ENCODE data around the gene DAGLB.

DAGLB gene

GRCh38 chr7:6480323-6480660 lies 32.5 kb upstream of the DAGLB start:
- H3K4me3 ChIP-seq (ENCODE audit: low read length) = no peak overlapping the region
- H3K9me2 ChIP-seq (replicated peaks; ENCODE audit: insufficient read depth, low read length) = no peaks in the 10 kb centered on the region
- TF ChIP-seq EZH2 (optimal IDR thresholded peaks at IDR 0.05; ENCODE audit: low read depth, low read length) (no peak), CTCF (IDR thresholded peaks at IDR 0.05; ENCODE audit: low read length) (no peak), EZH2phosphoT487 (IDR thresholded peaks at IDR 0.05; ENCODE audit: low read length) (no peak)
- DNase-seq = no peak
- H3K79me2 ChIP-seq (ENCODE audit: low read length) = peaks cover 86% of the 10 kb centered on the region
- H3K9me3 ChIP-seq (replicated peaks; ENCODE audit: insufficient read depth, low read length) = no peaks in the 10 kb centered on the region
- H2AFZ ChIP-seq (ENCODE audit: low read length) = no peak overlapping the region
- no peak overlapping the region for H3K9ac ChIP-seq (ENCODE audit: low read length)
- H3F3A ChIP-seq (ENCODE audit: insufficient read depth, low read length) = no peaks in the 10 kb centered on the region
- no peaks in the 10 kb centered on the region for H3K27me3 ChIP-seq (replicated peaks; ENCODE audit: insufficient read depth, low read length)
- peaks cover 36% of the 10 kb centered on the region for H4K20me1 ChIP-seq (ENCODE audit: insufficient read depth, low read length)
- H3K36me3 ChIP-seq (replicated peaks; ENCODE audit: insufficient read depth, low read length) = no peaks in the 10 kb centered on the region; the same call in 1 of the 2 replicates
- H3K27ac ChIP-seq (ENCODE audit: low read length) = no peak overlapping the region
- no peak overlapping the region for H3K4me2 ChIP-seq (ENCODE audit: low read depth, low read length)
- H3K4me1 ChIP-seq (ENCODE audit: low read length) = peaks cover 11% of the 10 kb centered on the region

GRCh38 chr7:6479067-6479466 lies 31.3 kb upstream of the DAGLB start:
- Histone ChIP-seq H3K4me1 (ENCODE audit: low read length) (peaks cover 11% of the 10 kb centered on the region), H3K27ac (ENCODE audit: low read length) (no peak overlapping the region), H3K9me3 (replicated peaks; ENCODE audit: insufficient read depth, low read length) (no peaks in the 10 kb centered on the region), H3F3A (ENCODE audit: insufficient read depth, low read length) (no peaks in the 10 kb centered on the region), H2AFZ (ENCODE audit: low read length) (no peak overlapping the region), H3K27me3 (replicated peaks; ENCODE audit: insufficient read depth, low read length) (no peaks in the 10 kb centered on the region), H4K20me1 (ENCODE audit: insufficient read depth, low read length) (peaks cover 40% of the 10 kb centered on the region), H3K9ac (ENCODE audit: low read length) (no peak overlapping the region), H3K9me2 (replicated peaks; ENCODE audit: insufficient read depth, low read length) (no peaks in the 10 kb centered on the region), H3K4me2 (ENCODE audit: low read depth, low read length) (no peak overlapping the region), H3K79me2 (ENCODE audit: low read length) (peaks cover 98% of the 10 kb centered on the region), H3K36me3 (replicated peaks; ENCODE audit: insufficient read depth, low read length) (peaks cover 3% of the 10 kb centered on the region; the same call in 1 of the 2 replicates), H3K4me3 (ENCODE audit: low read length) (no peak overlapping the region)
- TF ChIP-seq EZH2phosphoT487 (IDR thresholded peaks at IDR 0.05; ENCODE audit: low read length) (no peak), EZH2 (optimal IDR thresholded peaks at IDR 0.05; ENCODE audit: low read depth, low read length) (no peak), CTCF (IDR thresholded peaks at IDR 0.05; ENCODE audit: low read length) (no peak)
- DNase-seq = no peak

- no peaks in the 10 kb centered on the region for H3F3A ChIP-seq (ENCODE audit: insufficient read depth, low read length)
- H3K79me2 ChIP-seq (ENCODE audit: low read length) = peaks cover 100% of the 10 kb centered on the region
- H3K4me3 ChIP-seq (ENCODE audit: low read length) = no peak overlapping the region
- H2AFZ ChIP-seq (ENCODE audit: low read length) = no peak overlapping the region
- no peaks in the 10 kb centered on the region for H3K9me2 ChIP-seq (replicated peaks; ENCODE audit: insufficient read depth, low read length)
- H3K9ac ChIP-seq (ENCODE audit: low read length) = no peak overlapping the region
- H3K36me3 ChIP-seq (replicated peaks; ENCODE audit: insufficient read depth, low read length) = peaks cover 5% of the 10 kb centered on the region; the same call in 1 of the 2 replicates
- H3K4me2 ChIP-seq (ENCODE audit: low read depth, low read length) = no peak overlapping the region
- peaks cover 43% of the 10 kb centered on the region for H4K20me1 ChIP-seq (ENCODE audit: insufficient read depth, low read length)
- peaks cover 11% of the 10 kb centered on the region for H3K4me1 ChIP-seq (ENCODE audit: low read length)
- no peak for TF ChIP-seq EZH2 (optimal IDR thresholded peaks at IDR 0.05; ENCODE audit: low read depth, low read length)
- TF ChIP-seq CTCF (IDR thresholded peaks at IDR 0.05; ENCODE audit: low read length) = no peak
- no peak for TF ChIP-seq EZH2phosphoT487 (IDR thresholded peaks at IDR 0.05; ENCODE audit: low read length)
- no peak overlapping the region for H3K27ac ChIP-seq (ENCODE audit: low read length)
- no peaks in the 10 kb centered on the region for H3K9me3 ChIP-seq (replicated peaks; ENCODE audit: insufficient read depth, low read length)
- DNase-seq = no peak
- H3K27me3 ChIP-seq (replicated peaks; ENCODE audit: insufficient read depth, low read length) = no peaks in the 10 kb centered on the region
Measured at GRCh38 chr7:6478186-6478585, 30.4 kb upstream of the DAGLB start.
